Activated naive CD8-positive, alpha-beta T cell (primary cell): ENCODE measurements around the gene ADAM30.

Source experiments
- H3K27ac Mint-ChIP-seq: one replicate; pipeline ENCODE4 v1.8.0; 2021; ENCODE audit warnings: mixed read lengths
- H3K27me3 Mint-ChIP-seq: one replicate; pipeline ENCODE4 v1.8.0; 2021; ENCODE audit warnings: mixed read lengths
- H3K36me3 Mint-ChIP-seq: one replicate; pipeline ENCODE4 v1.8.0; 2021; ENCODE audit warnings: mixed read lengths
- H3K4me1 Mint-ChIP-seq: one replicate; pipeline ENCODE4 v1.8.0; 2021; ENCODE audit warnings: low read depth, mixed read lengths
- H3K4me3 Mint-ChIP-seq: one replicate; pipeline ENCODE4 v1.8.0; 2021; ENCODE audit warnings: mild to moderate bottlenecking, mixed read lengths
- H3K9me3 Mint-ChIP-seq: one replicate; pipeline ENCODE4 v1.8.0; 2021; ENCODE audit warnings: low read depth, mixed read lengths

ADAM30 gene

DNA sequence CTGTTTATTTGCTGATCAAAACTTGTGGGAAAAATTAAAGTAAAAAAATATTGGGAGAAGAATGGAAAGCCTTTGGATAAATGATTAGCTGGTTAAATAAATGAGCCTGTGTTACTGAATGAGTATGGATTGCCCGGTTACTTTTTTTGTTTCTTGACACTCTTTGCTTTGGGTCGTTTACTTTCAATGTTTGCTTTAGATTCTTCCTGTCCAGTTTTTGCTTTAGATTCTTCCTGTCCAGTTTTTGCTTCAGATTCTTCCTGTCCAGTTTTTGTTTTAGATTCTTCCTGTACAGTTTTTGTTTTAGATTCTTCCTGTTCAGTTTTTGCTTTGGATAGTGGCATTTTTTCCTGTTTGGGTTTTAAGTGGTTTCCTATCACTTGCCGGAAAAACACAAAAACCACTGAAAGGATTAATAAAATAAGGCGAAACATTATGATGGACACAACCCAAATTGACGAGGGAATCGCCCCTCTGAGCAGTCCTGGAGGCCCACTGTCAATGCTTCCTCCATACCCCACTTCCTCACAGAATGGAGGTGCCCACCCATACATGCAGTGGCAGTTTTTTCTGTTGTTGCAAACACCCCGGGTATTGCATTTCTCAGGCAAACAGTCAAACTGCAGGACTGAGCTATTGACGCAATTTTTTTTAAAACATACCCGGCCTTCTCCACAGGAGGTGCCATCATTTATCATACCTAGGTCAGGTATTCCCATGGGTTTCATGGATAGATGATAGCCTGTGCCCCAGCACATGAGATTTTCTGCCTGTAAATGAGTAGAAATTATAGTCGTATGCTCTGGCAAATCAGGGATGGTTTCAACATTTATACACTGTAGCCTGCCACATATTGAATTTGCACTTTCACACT lies 2.3 kb downstream of the ADAM30 start:
- Mint-ChIP-seq H3K4me1 (peaks cover 8% of the 10 kb centered on the region), H3K4me3 (no peak overlapping the region), H3K9me3 (peaks cover 5% of the 10 kb centered on the region), H3K27me3 (peaks cover 6% of the 10 kb centered on the region), H3K36me3 (peaks cover 4% of the 10 kb centered on the region), H3K27ac (no peak overlapping the region)

DNA sequence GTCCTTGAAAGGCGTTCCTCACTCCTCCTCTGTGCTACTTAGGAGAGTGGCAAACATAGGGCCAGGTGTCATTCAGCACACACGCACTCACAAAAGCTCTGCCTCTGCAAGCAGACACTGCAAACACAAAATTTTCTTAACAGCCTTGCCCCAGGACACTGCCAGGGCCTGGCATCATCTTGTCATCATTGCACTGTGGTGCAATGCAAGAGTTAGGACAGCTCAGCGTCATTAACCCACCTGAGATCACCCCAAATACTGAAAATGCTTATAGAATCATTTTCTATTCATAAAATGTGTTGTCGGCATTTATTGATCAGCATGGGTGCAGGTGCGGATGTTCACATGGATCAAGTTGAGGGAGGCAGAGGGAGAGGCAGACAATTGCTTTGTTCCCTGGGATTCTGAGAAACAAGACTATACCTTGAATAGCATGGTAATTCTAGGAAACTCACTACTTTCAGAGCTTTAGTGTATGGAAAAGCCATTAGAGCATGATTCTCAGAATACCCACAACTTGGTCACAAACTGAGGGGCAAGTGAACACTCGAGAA lies 3.0 kb downstream of the ADAM30 start:
- Mint-ChIP-seq H3K4me1 (peaks cover 8% of the 10 kb centered on the region), H3K9me3 (peaks cover 12% of the 10 kb centered on the region), H3K4me3 (no peak overlapping the region), H3K27ac (no peak overlapping the region), H3K27me3 (peaks cover 9% of the 10 kb centered on the region), H3K36me3 (peaks cover 11% of the 10 kb centered on the region)

DNA sequence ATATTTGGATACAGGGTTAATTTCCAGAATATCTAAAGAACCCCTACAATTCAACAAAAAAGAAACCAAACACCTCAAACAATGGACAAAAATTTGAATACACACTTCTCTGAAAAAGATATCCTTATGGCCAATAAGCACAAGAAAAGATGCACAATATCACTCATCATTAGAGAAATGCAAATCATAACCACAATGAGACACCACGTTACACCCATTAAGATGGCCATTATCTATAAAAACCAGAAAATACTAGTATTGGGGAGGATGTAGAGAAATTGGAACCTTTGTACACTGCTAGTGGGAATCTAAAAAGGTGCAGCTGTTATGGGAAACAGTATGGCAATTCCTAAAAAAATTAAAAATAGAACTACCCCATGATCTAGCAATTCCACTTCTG lies 4.9 kb downstream of the ADAM30 start:
- no peak overlapping the region for H3K4me3 Mint-ChIP-seq
- peaks cover 14% of the 10 kb centered on the region for H3K9me3 Mint-ChIP-seq

DNA sequence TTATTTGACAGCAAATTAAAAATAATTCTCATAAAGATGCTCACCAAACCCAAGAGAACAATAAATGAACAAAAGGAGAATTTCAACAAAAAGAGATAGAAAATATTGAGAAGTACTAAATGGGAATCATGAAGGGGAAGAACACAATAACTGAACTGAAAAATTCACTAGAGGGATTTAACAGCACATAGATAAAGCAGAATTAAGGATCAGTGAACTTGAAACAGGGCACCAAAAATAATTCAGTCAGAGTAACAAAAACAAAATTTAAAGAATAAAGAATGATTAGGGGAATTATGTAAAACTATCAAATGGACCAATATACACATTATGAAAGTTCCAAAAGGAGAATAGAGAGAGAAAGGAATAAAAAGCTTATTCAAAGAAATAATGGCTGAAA lies 7.8 kb downstream of the ADAM30 start:
- no peak overlapping the region for H3K27ac Mint-ChIP-seq
- peaks cover 14% of the 10 kb centered on the region for H3K9me3 Mint-ChIP-seq
- peaks cover 6% of the 10 kb centered on the region for H3K4me1 Mint-ChIP-seq
- peaks cover 13% of the 10 kb centered on the region for H3K27me3 Mint-ChIP-seq
- peaks cover 14% of the 10 kb centered on the region for H3K36me3 Mint-ChIP-seq
- H3K4me3 Mint-ChIP-seq = no peak overlapping the region

More for the DNA sequence above, 4.9 kb downstream of the ADAM30 start:
- Mint-ChIP-seq H3K36me3 (peaks cover 14% of the 10 kb centered on the region), H3K27ac (no peak overlapping the region), H3K4me1 (peaks cover 8% of the 10 kb centered on the region), H3K27me3 (peaks cover 9% of the 10 kb centered on the region)

DNA sequence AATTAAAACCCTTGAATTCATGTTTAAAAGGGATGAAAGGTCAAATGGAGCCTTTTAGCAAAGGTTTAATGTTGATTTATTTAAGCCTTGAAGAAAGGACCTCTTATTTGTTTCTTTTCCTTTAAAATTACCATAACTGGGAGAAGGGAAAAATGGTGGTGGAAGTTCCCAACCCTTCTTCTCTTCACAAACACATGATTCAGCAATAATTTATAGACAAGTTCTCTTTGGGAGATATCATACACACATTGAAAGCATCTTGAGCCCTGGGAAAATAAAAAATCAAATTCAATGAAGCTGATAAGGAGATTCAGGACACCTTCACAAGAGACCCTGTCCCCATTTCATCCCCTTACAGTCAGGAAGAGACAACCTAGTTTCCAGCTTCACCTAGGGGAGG lies 8.9 kb downstream of the ADAM30 start:
- Mint-ChIP-seq H3K4me3 (no peak overlapping the region), H3K4me1 (peaks cover 2% of the 10 kb centered on the region), H3K27ac (no peak overlapping the region), H3K9me3 (peaks cover 14% of the 10 kb centered on the region), H3K36me3 (peaks cover 14% of the 10 kb centered on the region), H3K27me3 (peaks cover 13% of the 10 kb centered on the region)

DNA sequence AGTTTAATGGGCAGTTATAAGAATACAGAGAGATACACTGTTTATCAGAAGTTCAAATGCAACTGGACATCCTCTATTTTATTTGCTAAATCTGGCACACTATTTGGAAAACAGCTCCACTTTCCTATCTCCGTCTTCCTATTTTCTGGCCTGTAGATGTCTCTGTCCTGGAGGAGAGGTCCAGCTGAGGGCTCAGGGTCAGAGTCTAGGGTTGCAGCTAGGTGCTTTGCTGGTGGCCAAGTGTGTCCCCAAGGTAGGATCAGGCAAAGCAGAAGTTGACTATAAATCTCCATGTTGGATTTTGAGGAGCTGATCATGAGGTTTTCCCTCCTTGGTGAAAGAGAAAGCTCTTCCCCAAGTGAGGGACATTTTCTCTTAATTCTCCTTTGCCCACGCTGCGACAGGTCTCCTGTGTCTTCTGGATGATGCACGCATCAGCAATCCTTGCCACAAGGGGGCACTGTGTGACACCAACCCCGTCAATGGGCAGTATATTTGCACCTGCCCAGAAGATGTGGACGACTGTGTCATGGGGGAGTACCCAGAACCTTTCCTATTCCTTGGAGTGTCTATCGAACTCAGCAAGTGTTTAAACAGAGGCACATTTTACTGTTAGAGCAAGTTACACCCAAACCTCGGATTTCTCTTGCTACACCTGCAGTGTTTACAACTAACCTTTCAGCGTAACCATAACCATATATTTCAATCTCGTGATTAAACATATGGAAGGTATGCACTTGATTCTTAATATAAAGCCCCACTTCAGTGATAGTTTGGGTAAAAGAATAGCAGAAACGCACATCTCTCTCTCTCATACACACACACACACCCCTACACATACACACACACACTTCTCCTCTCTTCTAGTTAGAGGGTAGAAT lies 10.2 kb downstream of the ADAM30 start:
- H3K4me1 Mint-ChIP-seq = no peaks in the 10 kb centered on the region
- no peak overlapping the region for H3K27ac Mint-ChIP-seq
- peaks cover 14% of the 10 kb centered on the region for H3K36me3 Mint-ChIP-seq
- no peak overlapping the region for H3K4me3 Mint-ChIP-seq
- peaks cover 13% of the 10 kb centered on the region for H3K27me3 Mint-ChIP-seq
- peaks cover 14% of the 10 kb centered on the region for H3K9me3 Mint-ChIP-seq

DNA sequence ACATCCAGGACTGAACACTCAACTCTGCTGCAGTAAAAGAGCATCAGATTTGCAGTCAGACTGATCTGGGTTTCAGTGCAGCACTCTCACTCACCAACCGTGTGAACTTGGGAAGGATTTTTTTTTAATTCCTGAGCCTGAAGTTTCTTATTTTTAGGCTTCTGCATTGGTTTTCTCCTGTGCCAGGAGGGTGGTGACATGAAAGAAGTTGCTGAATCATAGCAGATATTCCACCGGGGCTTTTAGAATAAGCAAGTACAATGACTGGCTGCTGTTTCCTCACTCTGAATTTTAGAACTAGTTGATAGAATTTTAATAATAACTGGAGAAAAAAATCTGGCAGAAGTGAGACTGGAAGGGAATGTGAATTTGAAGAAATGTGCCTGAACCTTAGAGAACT lies 11.6 kb downstream of the ADAM30 start:
- no peak overlapping the region for H3K27ac Mint-ChIP-seq
- H3K36me3 Mint-ChIP-seq = peaks cover 14% of the 10 kb centered on the region
- no peak overlapping the region for H3K4me3 Mint-ChIP-seq
- H3K4me1 Mint-ChIP-seq = no peaks in the 10 kb centered on the region
- H3K9me3 Mint-ChIP-seq = peaks cover 14% of the 10 kb centered on the region
- H3K27me3 Mint-ChIP-seq = peaks cover 14% of the 10 kb centered on the region

DNA sequence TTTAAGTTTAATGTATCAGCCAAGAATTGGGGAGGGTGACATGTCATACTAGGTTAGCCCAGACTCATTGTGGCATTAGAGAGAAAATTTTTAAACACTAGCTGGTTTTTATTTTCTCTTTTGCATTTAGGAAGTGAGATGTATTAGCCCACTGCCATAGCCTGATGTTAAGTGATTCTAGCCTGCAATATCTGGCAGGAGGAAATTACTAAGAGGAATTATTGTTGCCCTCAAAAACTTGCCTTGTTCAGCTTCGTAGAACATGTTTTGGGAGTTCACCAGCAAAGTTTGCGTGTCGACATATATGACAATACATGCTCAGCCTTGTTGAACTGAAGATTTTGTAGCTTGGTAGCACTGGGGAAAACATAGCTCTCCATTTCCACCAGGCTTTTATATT lies 12.5 kb downstream of the ADAM30 start:
- Mint-ChIP-seq H3K27me3 (peaks cover 14% of the 10 kb centered on the region), H3K27ac (no peak overlapping the region), H3K4me1 (no peaks in the 10 kb centered on the region), H3K9me3 (peaks cover 7% of the 10 kb centered on the region), H3K4me3 (no peak overlapping the region), H3K36me3 (peaks cover 8% of the 10 kb centered on the region)

DNA sequence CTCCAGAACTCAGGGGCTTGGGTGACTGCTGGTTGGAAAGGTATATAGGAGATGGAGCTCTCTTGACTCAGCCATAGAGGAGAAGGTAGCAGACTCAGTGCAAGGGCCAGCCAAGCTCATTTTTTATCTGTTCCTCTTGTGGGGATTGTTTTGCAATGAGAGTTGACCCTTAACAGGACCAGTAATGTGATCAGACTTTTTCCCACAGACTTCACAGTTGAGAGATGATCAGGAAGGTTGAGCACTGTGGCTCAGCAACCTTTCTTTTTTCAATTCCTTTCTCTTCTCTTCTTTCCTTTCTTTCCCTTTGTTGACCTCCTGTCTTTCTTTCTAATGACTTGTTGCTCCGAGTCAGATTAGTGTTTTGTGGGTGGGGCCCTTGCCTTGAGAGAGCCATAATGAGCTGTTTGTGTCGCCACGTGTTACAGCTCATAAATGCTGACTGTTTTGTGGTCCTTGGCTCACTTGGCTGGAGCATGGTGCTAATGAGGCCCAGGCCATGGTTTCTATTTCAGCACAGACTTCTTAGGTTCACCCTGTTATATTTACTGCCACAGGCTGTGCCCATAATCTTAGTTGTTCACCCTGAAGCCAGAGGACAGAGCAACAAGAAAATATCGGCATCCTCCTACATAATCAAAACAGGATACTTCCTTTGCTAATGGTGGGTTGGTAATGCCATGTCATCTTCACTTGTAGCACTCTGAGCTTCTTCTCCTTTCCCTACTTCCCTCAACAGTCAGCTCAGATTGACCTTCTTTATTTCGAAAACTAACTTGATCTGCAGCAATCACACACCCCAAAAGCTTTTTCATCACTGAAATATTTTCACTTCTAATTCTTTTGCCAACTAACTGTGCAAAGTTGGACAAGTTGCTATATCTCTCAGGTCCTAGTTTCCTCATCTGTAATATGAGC lies 13.9 kb downstream of the ADAM30 start:
- no peaks in the 10 kb centered on the region for H3K36me3 Mint-ChIP-seq
- H3K27ac Mint-ChIP-seq = no peak overlapping the region
- no peaks in the 10 kb centered on the region for H3K4me1 Mint-ChIP-seq
- no peaks in the 10 kb centered on the region for H3K9me3 Mint-ChIP-seq
- no peak overlapping the region for H3K4me3 Mint-ChIP-seq
- H3K27me3 Mint-ChIP-seq = peaks cover 13% of the 10 kb centered on the region

DNA sequence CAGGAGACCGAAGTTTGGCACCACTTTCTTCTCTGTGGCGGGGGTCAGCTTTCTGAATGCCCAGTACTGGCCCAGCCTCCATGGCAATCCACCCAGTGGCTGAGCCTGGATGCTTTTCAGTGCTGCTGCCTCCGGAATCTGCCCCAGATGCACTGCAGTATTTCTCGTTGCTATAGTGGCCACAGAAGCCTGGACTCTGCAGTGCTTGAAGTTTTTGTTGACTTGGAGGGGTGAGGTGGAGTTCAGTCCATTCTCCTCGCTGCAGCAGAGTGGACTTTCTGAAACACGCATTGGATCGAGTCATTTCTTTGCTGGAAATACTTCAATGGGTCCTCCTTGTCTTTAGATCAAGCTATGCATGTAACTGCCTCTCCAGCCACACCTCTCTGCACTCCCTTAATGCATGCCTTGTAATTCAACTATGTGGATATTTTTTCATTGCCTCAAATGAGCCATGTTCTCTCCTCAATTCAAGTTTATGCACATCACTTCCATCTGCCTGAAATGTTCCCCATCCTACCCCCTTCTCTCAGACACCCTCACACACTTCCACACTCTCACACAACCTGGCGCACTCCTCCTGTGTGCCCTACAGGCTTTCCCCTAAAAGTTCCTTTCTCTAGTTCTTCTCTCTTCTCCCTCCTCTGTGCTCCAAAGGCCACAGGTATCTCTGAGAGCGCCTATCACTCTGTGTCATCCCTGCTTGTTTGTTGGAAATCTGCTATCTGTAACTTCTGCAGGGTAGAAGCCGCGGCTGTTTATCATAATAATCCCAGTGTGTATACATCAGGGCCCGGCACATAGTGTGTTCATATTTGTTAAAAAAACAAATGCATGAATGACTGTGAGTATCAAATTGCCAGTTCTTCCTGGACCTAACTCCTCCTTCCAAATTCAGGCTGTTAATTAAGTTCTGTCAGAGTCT lies 16.5 kb downstream of the ADAM30 start:
- no peak overlapping the region for H3K4me3 Mint-ChIP-seq
- no peaks in the 10 kb centered on the region for H3K36me3 Mint-ChIP-seq
- H3K9me3 Mint-ChIP-seq = no peaks in the 10 kb centered on the region
- H3K27ac Mint-ChIP-seq = no peak overlapping the region
- H3K4me1 Mint-ChIP-seq = no peaks in the 10 kb centered on the region
- H3K27me3 Mint-ChIP-seq = peaks cover 4% of the 10 kb centered on the region

DNA sequence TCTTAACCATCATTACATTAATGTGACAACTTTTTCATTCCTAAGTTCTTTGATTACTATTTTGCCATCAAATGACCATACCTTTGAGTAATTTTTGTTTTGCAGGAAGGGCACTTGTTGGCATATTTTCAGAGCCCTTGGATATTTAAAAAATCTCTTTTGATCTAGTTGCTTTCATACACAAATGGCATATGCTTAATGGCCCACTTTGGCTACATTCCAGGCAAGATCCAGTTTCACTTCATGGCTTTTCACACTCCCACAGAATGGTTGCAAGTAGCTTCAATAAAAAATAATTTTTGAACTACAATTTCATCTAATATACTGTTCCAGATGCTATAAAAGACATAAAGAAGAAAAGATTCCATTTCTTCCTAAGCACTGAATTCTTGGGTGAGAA lies 18.1 kb downstream of the ADAM30 start:
- Mint-ChIP-seq H3K27me3 (peaks cover 3% of the 10 kb centered on the region), H3K9me3 (no peaks in the 10 kb centered on the region), H3K27ac (no peak overlapping the region), H3K4me1 (no peaks in the 10 kb centered on the region), H3K4me3 (no peak overlapping the region), H3K36me3 (no peaks in the 10 kb centered on the region)

DNA sequence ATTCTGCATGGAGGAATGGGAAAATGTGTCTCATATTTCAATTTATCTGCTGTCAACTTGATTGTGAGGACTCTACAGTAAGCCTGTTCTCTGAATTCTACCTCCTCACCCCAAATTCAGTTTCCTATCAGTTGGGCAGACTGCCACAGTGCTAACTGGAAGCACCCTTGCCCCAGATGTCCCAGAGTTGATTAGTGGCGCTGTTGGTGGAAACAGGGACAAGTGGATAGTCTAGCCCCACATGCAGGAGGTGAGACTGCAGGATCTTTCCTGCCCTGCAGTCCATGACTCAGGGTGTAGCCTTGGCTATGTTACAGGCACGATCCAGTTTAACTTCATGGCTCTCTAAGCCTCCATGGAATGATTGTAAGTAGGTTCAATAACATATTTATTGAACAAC lies 22.1 kb downstream of the ADAM30 start:
- H3K4me1 Mint-ChIP-seq = peaks cover 1% of the 10 kb centered on the region
- H3K4me3 Mint-ChIP-seq = no peak overlapping the region
- H3K9me3 Mint-ChIP-seq = no peaks in the 10 kb centered on the region
- no peaks in the 10 kb centered on the region for H3K36me3 Mint-ChIP-seq
- H3K27ac Mint-ChIP-seq = no peak overlapping the region
- H3K27me3 Mint-ChIP-seq = peaks cover 7% of the 10 kb centered on the region

DNA sequence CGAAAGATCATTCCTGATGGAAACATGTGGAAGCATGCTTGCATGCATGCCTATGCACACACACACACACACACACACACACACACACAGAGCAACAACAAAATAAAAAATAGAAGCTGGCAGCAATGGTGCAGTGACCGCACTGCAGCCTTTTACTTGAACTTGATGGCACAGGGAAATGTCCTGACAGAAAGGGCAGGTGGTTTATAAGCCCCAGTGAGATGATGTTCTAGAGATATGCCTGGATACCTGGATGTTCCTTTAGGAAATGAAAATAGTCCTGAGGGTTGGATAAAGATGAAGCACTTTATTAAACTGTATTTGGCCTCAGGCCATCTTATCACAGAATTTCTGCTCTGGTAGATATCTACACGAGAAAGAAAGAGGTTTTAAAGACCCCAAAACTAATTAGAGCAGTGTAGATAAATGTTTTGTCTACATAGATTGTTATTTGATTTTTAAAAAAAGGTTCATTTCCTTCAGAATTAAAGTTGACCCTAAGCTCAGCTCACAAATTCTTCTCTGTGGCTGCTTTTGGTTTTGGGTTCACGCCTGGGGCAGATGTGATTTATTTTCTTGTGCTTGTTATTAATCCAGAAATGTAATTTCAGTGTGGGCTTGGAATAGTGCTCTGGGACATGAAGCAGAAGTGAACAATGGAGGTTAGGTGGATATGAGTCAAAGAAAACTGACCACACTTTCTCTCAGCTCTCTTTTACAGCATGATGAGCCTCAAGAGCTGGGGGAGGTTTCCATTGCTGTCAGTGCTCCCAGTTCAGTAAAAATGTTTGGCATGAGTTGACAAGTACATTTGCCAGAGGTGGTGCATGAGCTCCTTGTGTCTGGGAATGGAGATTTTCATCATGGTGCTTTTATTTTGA lies 22.9 kb downstream of the ADAM30 start:
- peaks cover 7% of the 10 kb centered on the region for H3K27me3 Mint-ChIP-seq
- H3K4me3 Mint-ChIP-seq = no peak overlapping the region
- H3K9me3 Mint-ChIP-seq = no peaks in the 10 kb centered on the region
- H3K27ac Mint-ChIP-seq = no peak overlapping the region
- peaks cover 1% of the 10 kb centered on the region for H3K4me1 Mint-ChIP-seq
- no peaks in the 10 kb centered on the region for H3K36me3 Mint-ChIP-seq
